Measurements from ENCODE around the gene ZNF548.
A peak's percentile ranks its signal among the peaks of the same experiment; 100 is the strongest.

ZNF548 gene

GRCh38 chr19:57395710-57396109 lies 6.1 kb downstream of the ZNF548 start:
- H3K4me3 ChIP-seq (ENCODE audit: low read depth, low read length), result no peak overlapping the region

GRCh38 chr19:57398868-57399267 lies 9.2 kb downstream of the ZNF548 start:
- no peak overlapping the region for H3K4me3 ChIP-seq (ENCODE audit: low read depth, low read length)

- no peak overlapping the region for H3K4me3 ChIP-seq (ENCODE audit: low read depth, low read length)
Observed at GRCh38 chr19:57403737-57404563, 14.3 kb downstream of the ZNF548 start.

GRCh38 chr19:57406516-57407123 lies 17.0 kb downstream of the ZNF548 start:
- no peak overlapping the region for H3K4me3 ChIP-seq (ENCODE audit: low read depth, low read length)

GRCh38 chr19:57410877-57411671 lies 21.4 kb downstream of the ZNF548 start, which contains the start of gene ZNF17:
Gene ZNF17, plus strand, starts transcription at chr19:57411161. Its CDS starts 2,455 bp downstream, at chr19:57413616.
- peak within 1 kb of the TSS; percentile 90 for H3K4me3 ChIP-seq (ENCODE audit: low read depth, low read length)

DNA sequence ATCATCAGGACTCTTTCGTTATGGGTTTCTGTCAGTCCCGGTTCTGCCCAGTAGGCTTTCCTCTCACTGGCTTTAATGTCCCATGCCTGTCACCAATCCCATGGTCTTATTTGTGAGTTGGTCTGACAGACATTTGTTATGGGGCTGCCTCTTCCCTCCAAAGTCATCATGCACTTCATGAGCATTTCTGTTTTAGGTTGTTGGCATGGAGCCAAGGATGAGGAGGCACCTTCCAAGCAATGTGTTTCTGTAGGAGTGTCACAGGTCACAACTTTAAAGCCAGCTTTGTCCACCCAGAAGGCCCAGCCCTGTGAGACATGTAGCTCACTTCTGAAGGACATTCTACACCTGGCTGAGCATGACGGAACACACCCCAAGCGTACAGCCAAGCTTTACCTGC lies 29.8 kb downstream of the ZNF548 start:
- H3K4me3 ChIP-seq (ENCODE audit: low read depth, low read length), result no peak overlapping the region

GRCh38 chr19:57421037-57421436 lies 31.4 kb downstream of the ZNF548 start:
- H3K4me3 ChIP-seq (ENCODE audit: low read depth, low read length), result no peak overlapping the region

- H3K4me3 ChIP-seq (ENCODE audit: low read depth, low read length), result peak overlapping the region; percentile 91
Observed at GRCh38 chr19:57434386-57435061, 44.9 kb downstream of the ZNF548 start.

GRCh38 chr19:57435062-57435978 lies 45.7 kb downstream of the ZNF548 start, which contains the start of gene ZNF749:
Gene ZNF749, plus strand, starts transcription at chr19:57435325. Its CDS starts 254 bp downstream, at chr19:57435579.
- H3K4me3 ChIP-seq (ENCODE audit: low read depth, low read length), result peak within 1 kb of the TSS; percentile 91

GRCh38 chr19:57436417-57436816 lies 46.8 kb downstream of the ZNF548 start:
- H3K4me3 ChIP-seq (ENCODE audit: low read depth, low read length), result peak overlapping the region; percentile 91

GRCh38 chr19:57437931-57438330 lies 48.3 kb downstream of the ZNF548 start:
- H3K4me3 ChIP-seq (ENCODE audit: low read depth, low read length), result no peak overlapping the region

GRCh38 chr19:57438925-57439324 lies 49.3 kb downstream of the ZNF548 start:
- no peak overlapping the region for H3K4me3 ChIP-seq (ENCODE audit: low read depth, low read length)

DNA sequence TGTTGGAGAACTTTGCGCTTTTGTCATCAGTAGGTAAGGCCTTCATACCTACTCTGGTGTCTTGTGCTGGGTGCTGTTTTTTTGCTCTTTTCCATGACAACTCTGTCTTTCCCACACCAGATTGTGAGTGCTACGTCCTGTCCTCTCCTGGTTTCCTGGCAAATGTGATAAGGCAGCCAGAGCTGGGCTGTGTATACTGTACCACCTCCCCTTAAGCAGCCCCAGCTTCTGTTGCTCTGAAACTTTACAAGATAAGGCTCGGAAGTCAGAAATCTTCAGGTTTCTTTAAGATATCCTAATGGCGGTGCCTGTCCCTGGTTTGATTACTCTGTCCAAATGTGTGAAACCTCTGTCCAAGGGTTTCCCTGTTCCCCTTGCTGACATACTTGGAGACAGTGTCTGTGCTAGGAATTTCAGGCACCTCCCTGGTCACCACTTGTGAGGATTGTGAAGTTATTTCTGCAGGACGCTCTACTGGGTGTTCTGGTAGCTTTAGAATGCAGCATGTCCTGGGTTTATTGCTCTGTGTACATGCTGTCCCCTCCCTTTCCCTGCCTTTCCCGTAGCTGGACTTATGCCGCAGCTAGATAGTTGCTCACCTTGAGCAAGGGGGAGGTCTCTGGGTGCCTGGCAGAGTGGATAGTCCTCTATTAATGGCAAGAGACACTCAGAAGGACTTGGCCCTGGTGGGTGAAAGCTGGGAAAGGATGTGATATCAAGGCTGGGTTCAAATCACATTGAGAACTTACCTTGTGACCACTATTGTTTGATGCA lies 52.5 kb downstream of the ZNF548 start:
- H3K4me3 ChIP-seq (ENCODE audit: low read depth, low read length), result no peak overlapping the region

DNA sequence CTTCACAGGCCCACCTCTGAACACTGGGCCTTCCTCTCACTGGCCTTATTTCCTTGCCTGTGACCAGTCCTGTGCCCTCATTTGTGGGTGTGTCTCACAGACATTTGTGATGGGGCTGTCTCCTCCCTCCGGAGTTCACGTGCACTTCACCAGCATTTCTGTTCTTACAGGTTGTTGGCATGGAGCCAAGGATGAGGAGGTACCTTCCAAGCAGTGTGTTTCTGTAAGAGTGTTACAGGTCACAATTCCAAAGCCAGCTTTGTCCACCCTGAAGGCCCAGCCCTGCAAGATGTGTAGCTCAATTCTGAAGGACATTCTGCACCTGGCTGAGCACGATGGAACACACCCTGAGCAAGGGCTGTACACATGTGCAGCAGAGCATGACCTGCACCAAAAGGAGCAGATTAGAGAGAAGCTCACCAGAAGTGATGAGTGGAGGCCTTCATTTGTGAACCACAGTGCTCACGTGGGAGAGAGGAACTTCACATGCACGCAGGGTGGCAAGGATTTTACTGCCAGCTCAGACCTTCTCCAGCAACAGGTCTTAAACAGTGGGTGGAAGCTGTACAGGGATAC lies 53.6 kb downstream of the ZNF548 start:
- no peak overlapping the region for H3K4me3 ChIP-seq (ENCODE audit: low read depth, low read length)

GRCh38 chr19:57452307-57452706 lies 62.7 kb downstream of the ZNF548 start:
- H3K4me3 ChIP-seq (ENCODE audit: low read depth, low read length), result no peak overlapping the region
